OCI-LY1 (cell line): Measurements from ENCODE around the gene MRPL33.

Experiments used
- H2AFZ ChIP-seq: fragments of 200-600 bp; sonication (generic), shearing (Covaris generic); 2 replicates; pipeline ENCODE4 v1.6.0; 2014; ENCODE audit warnings: antibody characterized with exemption, mild to moderate bottlenecking, low read length
- H3F3A ChIP-seq: fragments of 200-600 bp; sonication (generic), shearing (Covaris generic); 2 replicates; pipeline ENCODE4 v1.6.0; 2014; ENCODE audit warnings: mild to moderate bottlenecking, antibody characterized with exemption, low read length, moderate library complexity; ENCODE audit not compliant: insufficient read depth
- H3K27ac ChIP-seq: fragments of 200-600 bp; sonication (generic); 2 replicates; pipeline ENCODE4 v1.5.1; 2014; ENCODE audit warnings: low read length, mixed run types, mild to moderate bottlenecking, low read depth; ENCODE audit not compliant: poor library complexity, severe bottlenecking
- H3K27me3 ChIP-seq: fragments of 200-600 bp; sonication (generic); 2 replicates; pipeline ENCODE4 v1.6.0; 2014; ENCODE audit warnings: antibody characterized with exemption, mild to moderate bottlenecking, low read length, moderate library complexity; ENCODE audit not compliant: insufficient read depth
- H3K36me3 ChIP-seq: fragments of 200-600 bp; sonication (generic); 2 replicates; pipeline ENCODE4 v1.6.1; 2014; ENCODE audit warnings: mild to moderate bottlenecking, antibody characterized with exemption, low read length, moderate library complexity, mixed read lengths; ENCODE audit not compliant: insufficient read depth
- H3K4me1 ChIP-seq: fragments of 200-600 bp; sonication (generic); 2 replicates; pipeline ENCODE4 v1.5.1; 2014; ENCODE audit warnings: mild to moderate bottlenecking, low read length, moderate library complexity; ENCODE audit not compliant: insufficient read depth, severe bottlenecking
- H3K4me2 ChIP-seq: fragments of 200-600 bp; sonication (generic), shearing (Covaris generic); 2 replicates; pipeline ENCODE4 v1.6.1; 2014; ENCODE audit warnings: low read length
- H3K4me3 ChIP-seq: fragments of 200-600 bp; sonication (generic); 2 replicates; pipeline ENCODE4 v1.5.1; 2014; ENCODE audit warnings: low read length, low read depth, mild to moderate bottlenecking, mixed read lengths; ENCODE audit not compliant: poor library complexity, severe bottlenecking
- H3K79me2 ChIP-seq: fragments of 200-600 bp; shearing (Covaris generic); 2 replicates; pipeline ENCODE4 v1.6.1; 2016; ENCODE audit warnings: mixed run types, low read length, mixed read lengths; ENCODE audit not compliant: insufficient read depth
- H3K9ac ChIP-seq: fragments of 200-600 bp; sonication (generic), shearing (Covaris generic); 2 replicates; pipeline ENCODE4 v1.6.1; 2014; ENCODE audit warnings: mild to moderate bottlenecking, low read length, mixed read lengths
- H3K9me2 ChIP-seq: fragments of 200-600 bp; sonication (generic), shearing (Covaris generic); 2 replicates; pipeline ENCODE4 v1.6.1; 2014; ENCODE audit warnings: low read depth, mild to moderate bottlenecking, low read length, mixed read lengths
- H3K9me3 ChIP-seq: fragments of 200-600 bp; shearing (Covaris generic); 2 replicates; pipeline ENCODE4 v1.6.1; 2014; ENCODE audit warnings: low read length, mixed read lengths
- H4K20me1 ChIP-seq: fragments of 200-600 bp; sonication (generic), shearing (Covaris generic); 2 replicates; pipeline ENCODE4 v1.6.0; 2016; ENCODE audit warnings: mild to moderate bottlenecking, low read length; ENCODE audit not compliant: insufficient read depth
- EZH2 ChIP-seq: fragments of 200-600 bp; sonication (generic), shearing (Covaris generic); IDR thresholded peaks from 2 replicates; pipeline ENCODE4 v1.8.0; 2017; ENCODE audit warnings: borderline replicate concordance, mixed run types, mild to moderate bottlenecking, antibody characterized with exemption, low read length, moderate library complexity, mixed read lengths
- TF ChIP-seq, protein P1 (sequence below): fragments of 200-600 bp; sonication (generic), shearing (Covaris generic); IDR thresholded peaks from 2 replicates; pipeline ENCODE4 v1.5.1; 2017; ENCODE audit warnings: mild to moderate bottlenecking, antibody characterized with exemption, low read length, moderate library complexity, mixed read lengths

MRPL33 gene

DNA sequence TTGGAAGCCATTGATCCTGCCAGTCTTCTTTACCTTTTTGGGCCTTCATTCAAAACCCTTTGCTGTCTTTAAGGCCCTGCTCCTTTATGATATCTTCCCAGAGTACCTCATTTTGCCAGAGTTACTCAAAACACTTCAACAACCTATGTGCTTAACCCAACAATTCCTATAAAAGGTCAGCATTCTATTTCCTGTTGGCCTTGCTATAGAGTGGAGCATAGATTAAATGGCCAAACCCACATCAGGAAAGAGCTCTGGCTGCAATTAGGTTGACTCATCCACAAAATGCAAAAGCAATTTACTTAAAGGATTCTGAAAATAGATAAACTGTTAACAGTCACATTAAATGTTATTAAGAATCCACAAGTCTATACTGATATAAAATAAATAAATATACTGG is 21.2 kb downstream of the MRPL33 start:
- Histone ChIP-seq H3K9me3 (no peaks in the 10 kb centered on the region), H3K4me2 (no peak overlapping the region), H4K20me1 (no peaks in the 10 kb centered on the region), H3K4me3 (no peak overlapping the region), H2AFZ (no peak overlapping the region), H3K79me2 (no peaks in the 10 kb centered on the region), H3F3A (no peaks in the 10 kb centered on the region), H3K9me2 (no peaks in the 10 kb centered on the region), H3K9ac (no peak overlapping the region), H3K27me3 (no peaks in the 10 kb centered on the region), H3K36me3 (no peaks in the 10 kb centered on the region), H3K4me1 (no peaks in the 10 kb centered on the region), H3K27ac (no peak overlapping the region)
- no peak for TF ChIP-seq EZH2
- TF ChIP-seq, protein P1, sequence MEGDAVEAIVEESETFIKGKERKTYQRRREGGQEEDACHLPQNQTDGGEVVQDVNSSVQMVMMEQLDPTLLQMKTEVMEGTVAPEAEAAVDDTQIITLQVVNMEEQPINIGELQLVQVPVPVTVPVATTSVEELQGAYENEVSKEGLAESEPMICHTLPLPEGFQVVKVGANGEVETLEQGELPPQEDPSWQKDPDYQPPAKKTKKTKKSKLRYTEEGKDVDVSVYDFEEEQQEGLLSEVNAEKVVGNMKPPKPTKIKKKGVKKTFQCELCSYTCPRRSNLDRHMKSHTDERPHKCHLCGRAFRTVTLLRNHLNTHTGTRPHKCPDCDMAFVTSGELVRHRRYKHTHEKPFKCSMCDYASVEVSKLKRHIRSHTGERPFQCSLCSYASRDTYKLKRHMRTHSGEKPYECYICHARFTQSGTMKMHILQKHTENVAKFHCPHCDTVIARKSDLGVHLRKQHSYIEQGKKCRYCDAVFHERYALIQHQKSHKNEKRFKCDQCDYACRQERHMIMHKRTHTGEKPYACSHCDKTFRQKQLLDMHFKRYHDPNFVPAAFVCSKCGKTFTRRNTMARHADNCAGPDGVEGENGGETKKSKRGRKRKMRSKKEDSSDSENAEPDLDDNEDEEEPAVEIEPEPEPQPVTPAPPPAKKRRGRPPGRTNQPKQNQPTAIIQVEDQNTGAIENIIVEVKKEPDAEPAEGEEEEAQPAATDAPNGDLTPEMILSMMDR, result no peak

DNA sequence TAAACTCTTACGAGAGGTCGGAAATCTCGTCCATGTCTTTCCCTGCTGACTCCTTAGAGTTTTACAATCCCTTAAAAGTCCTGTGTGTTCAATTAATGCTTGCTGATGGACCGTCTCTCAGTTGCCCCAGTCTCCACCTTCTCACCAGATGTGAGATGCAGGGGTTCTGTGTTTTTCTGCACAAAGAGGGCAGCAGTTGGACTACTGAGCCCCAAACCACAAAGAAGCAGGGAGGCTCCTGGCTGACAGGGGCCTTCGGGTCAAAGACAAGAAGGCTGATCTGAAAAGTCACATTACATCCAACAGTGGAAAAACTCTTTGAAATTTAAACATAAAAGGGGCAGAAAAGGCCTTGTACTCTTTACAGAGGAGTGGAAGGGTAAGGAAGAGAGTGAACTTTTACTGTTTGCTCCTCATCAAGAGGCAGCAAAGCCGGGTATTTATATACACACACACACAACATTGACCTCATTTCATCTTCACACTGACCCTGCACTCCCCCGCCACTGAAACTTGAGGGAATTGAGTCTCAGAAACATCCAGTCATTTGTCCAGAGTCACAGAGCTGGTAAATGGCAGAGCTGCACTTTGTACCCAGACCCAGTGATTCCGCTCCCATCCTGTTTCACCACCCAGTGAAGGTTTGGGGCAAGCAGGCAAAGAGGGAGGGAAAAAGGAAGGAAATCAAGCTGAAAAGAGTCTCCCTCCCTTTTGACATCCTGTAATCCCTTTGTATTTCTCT is 23.7 kb downstream of the MRPL33 start:
- H3K9ac ChIP-seq, result no peak overlapping the region
- H3F3A ChIP-seq, result no peaks in the 10 kb centered on the region
- no peaks in the 10 kb centered on the region for H3K9me3 ChIP-seq
- H3K4me2 ChIP-seq, result no peak overlapping the region
- no peaks in the 10 kb centered on the region for H4K20me1 ChIP-seq
- no peak for TF ChIP-seq EZH2
- TF ChIP-seq, protein P1, result no peak
- no peaks in the 10 kb centered on the region for H3K36me3 ChIP-seq
- no peak overlapping the region for H2AFZ ChIP-seq
- H3K4me3 ChIP-seq, result no peak overlapping the region
- H3K79me2 ChIP-seq, result no peaks in the 10 kb centered on the region
- H3K9me2 ChIP-seq, result no peaks in the 10 kb centered on the region
- no peaks in the 10 kb centered on the region for H3K27me3 ChIP-seq
- no peaks in the 10 kb centered on the region for H3K4me1 ChIP-seq
- H3K27ac ChIP-seq, result no peak overlapping the region

DNA sequence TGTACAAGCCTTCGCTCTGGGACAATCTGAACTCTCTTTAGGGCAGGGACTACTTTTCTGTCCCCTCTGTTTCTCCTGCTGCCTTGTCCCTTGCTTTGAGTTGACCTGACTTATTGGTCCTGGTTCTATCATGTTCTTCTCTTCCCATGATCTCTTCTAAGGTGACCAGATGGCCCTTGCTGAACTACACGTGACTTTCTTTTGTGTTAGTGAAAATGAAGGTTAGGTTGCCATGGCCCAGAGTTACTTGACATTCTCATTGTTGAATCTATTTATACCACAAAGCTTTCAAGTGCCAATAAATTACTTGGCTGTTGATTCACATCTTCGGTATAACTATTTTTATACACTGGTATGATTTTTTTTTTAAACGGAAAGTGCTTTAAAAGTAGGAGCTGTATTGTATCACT is 24.4 kb downstream of the MRPL33 start:
- H3K79me2 ChIP-seq, result no peaks in the 10 kb centered on the region
- no peaks in the 10 kb centered on the region for H3K9me3 ChIP-seq
- H3K4me1 ChIP-seq, result no peaks in the 10 kb centered on the region
- H2AFZ ChIP-seq, result no peak overlapping the region
- H3K36me3 ChIP-seq, result no peaks in the 10 kb centered on the region
- TF ChIP-seq, protein P1, result no peak
- TF ChIP-seq EZH2, result no peak
- H3K9ac ChIP-seq, result no peak overlapping the region
- H4K20me1 ChIP-seq, result no peaks in the 10 kb centered on the region
- H3F3A ChIP-seq, result no peaks in the 10 kb centered on the region
- H3K4me2 ChIP-seq, result no peak overlapping the region
- H3K27ac ChIP-seq, result no peak overlapping the region
- H3K4me3 ChIP-seq, result no peak overlapping the region
- H3K27me3 ChIP-seq, result no peaks in the 10 kb centered on the region
- H3K9me2 ChIP-seq, result no peaks in the 10 kb centered on the region
